GM18873 (cell line): Measurements from ENCODE around the gene ACKR2.
"Not testable (repeated sequence)": the region's sequence is repeated elsewhere in the genome, so short reads cannot be mapped to it uniquely, and the experiment has no call there.

Experiments
- ATAC-seq: cut with Tn5 transposase; IDR thresholded peaks from one replicate; pipeline ENCODE4 v1.9.1; 2021; ENCODE audit warnings: mild to moderate bottlenecking, moderate library complexity, moderate number of reproducible peaks; ENCODE audit not compliant: unreplicated experiment, low FRiP score

The ACKR2 gene

GRCh38 chr3:42800251-42800650 is 9.0 kb upstream of the ACKR2 start:
- no peak for ATAC-seq

DNA sequence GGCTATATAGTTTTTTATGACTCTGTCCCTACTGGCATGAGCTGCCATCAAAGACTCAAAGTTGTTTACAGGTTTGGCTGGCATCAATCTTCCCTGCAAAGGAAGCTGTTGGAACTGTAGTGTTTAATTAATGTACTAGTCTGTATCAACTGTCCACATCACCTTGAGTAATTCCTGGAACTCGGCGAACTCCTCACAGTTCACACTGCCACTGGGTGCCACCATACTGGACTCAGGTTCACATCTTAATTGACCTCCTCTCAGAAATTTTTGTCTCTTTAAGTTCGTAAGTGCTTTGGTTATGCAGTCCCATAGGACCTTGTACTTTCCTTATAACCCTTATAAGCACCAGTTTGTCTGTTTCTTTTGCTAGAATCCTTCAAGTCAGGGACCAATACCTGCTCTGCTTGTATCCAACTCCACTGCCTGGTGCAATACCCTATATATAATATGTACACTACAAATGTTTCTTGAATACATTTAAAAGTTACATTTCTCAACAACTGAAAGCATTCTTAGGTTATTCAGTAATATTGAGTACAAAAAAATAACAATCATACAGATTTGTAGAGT is 8.1 kb upstream of the ACKR2 start:
- ATAC-seq, result no peak

DNA sequence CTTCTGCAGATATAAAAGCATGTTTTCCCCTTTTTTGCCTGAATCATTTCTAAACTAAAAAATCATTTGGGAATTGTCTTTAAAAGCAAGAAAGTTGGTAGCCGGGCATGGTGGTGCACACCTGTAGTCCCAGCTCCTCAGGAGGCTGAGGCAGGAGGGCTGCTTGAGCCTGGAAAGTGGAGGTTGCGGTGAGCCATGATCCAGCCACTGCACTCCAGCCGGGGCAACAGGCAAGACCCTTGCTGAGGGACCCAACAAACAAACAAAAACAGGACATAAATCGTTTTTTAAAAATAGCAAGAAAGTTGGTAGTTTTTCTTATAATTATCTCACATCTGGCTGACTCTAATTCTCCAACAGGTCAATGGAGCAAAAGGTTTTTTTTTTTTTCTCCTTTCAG is 7.5 kb upstream of the ACKR2 start:
- ATAC-seq, result no peak

GRCh38 chr3:42802876-42803413 is 6.3 kb upstream of the ACKR2 start:
- no peak for ATAC-seq

GRCh38 chr3:42803414-42804105 is 5.7 kb upstream of the ACKR2 start:
- ATAC-seq, result peak; percentile 21

GRCh38 chr3:42804106-42804830 is 5.0 kb upstream of the ACKR2 start, which contains the start of gene HIGD1A:
TSS of gene HIGD1A (minus strand) at chr3:42804490. CDS start at chr3:42794253, 10,237 bp downstream.
- peak; percentile 97 for ATAC-seq

GRCh38 chr3:42804831-42805132 is 4.5 kb upstream of the ACKR2 start:
- no peak for ATAC-seq

- ATAC-seq, result no peak
Measured at GRCh38 chr3:42805141-42805821, 4.0 kb upstream of the ACKR2 start.

- no peak for ATAC-seq
Measured at GRCh38 chr3:42807929-42808328, 1.3 kb upstream of the ACKR2 start.

GRCh38 chr3:42810706-42811105 is 1.5 kb downstream of the ACKR2 start:
- not testable (repeated sequence) for ATAC-seq

DNA sequence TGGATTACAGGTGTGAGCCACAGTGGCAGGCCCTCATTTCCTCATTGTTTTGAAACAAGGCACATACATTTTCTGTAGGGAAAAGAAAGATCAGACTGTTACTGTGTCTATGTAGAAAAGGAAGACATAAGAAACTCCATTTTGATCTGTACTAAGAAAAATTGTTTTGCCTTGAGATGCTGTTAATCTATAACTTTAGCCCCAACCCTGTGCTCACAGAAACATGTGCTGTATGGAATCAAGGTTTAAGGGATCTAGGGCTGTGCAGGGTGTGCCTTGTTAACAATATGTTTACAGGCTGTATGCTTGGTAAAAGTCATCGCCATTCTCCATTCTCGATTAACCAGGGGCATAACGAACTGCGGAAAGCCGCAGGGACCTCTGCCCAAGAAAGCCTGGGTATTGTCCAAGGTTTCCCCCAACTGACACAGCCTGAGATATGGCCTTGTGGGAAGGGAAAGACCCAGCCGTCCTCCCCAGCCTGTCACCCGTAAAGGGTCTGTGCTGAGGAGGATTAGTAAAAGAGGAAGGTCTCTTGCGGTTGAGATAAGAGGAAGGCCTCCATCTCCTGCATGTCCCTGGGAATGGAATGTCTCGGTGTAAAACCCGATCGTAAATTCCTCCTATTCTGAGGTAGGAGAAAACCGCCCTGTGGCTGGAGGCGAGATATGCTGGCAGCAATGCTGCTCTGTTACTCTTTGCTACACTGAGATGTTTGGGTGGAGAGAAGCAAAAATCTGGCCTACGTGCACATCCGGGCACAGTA is 2.1 kb downstream of the ACKR2 start:
- ATAC-seq, result not testable (repeated sequence)

DNA sequence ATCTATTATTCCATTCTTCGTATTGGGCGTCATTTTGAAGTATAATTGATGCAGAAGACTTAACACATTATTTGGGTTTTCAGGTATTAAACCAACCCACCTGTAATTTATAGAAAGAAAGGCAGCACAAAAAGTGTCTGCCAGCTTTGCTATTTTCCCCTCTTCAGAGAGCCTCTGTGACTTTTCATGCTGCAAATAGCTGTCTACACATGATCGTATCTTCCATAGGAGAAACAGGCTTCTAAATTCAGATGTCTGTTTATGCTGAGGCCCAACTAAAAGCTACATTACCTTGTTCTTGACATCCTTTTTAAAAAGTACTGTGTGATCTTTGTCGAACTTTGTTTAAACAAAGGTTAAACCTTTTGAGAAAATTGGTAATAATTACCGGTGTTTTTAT is 5.0 kb downstream of the ACKR2 start:
- ATAC-seq, result no peak

- no peak for ATAC-seq
Measured at GRCh38 chr3:42814914-42815507, 5.8 kb downstream of the ACKR2 start.

DNA sequence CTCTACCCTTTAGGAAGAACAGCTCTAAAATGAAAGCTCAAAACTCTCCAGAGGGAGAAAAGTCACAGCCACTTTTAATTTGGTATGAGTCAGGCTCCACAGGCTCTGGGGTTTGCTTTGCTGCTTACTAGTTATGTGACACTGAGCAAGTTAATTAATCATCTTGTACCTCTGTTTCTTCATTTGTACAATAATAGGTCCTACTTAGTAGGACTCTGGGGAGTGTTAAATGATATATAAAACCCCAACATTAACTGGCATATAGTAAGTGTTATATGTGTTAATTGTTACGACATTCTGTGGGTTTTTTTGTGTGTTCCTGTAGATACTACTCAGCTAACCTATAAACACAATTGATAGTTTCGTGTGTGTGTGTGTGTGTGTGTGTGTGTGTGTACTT is 6.6 kb downstream of the ACKR2 start:
- ATAC-seq, result no peak

DNA sequence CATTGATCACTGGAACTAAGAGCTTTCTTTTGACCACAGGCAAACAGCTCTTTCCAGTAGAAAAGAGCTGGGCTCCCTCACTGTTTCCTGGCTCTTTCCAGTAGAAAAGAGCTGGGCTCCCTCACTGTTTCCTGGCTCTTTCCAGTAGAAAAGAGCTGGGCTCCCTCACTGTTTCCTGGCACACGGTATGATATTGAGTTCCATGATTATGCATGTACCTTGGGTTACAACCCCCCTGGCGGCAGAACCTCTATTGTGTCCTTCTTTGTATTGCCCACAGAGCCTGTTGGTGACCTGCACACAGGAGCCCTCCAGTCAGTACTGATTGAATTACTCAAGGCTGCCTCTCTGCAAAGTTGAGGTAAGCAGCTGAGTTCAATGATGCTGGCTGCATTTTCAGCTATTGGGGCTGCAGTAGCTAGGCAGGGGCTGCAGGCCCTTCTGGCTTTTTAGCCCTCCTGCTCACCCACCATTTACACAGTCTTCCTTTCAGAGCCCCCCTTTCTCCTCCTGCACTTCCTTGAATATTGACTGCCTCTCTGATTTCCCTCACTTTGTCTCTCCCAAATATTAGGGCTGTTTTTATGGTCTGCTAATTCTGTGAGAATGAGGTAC is 10.2 kb downstream of the ACKR2 start:
- ATAC-seq, result no peak

DNA sequence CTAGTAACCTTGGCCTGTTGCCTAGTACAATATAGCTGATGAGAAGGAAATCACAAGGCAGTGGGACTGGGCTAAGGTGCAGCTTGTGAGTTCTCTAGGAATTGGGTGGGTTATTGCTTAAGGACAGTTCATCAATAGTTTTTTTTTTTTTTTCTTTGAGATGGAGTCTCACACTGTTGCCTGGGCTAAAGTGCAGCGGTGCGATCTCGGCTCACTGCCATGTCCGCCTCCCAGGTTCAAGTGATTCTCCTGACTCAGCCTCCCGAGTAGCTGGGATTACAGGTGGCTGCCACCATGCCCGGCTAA is 11.5 kb downstream of the ACKR2 start:
- no peak for ATAC-seq

GRCh38 chr3:42822828-42823227 is 13.6 kb downstream of the ACKR2 start:
- ATAC-seq, result no peak

- ATAC-seq, result no peak
Measured at GRCh38 chr3:42823351-42823750, 14.1 kb downstream of the ACKR2 start.

DNA sequence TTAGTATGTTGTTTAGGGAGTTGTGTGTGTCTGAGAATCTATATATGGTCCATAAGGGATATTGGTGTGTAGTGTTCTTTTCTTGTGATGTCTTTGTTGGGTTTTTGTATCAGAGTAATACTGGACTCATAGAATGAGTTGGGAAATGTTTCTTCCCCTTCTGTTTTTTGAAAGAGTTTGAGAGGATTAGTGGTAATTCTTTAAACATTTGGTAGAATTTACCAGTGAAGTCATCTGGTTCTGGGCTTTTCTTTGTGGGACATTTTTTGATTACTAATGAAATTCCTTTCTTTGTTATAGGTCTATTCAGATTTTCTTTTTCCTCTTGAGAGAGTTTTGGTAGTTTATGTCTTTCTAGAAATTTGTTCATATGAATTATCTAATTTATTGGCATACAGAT is 16.9 kb downstream of the ACKR2 start:
- ATAC-seq, result no peak

DNA sequence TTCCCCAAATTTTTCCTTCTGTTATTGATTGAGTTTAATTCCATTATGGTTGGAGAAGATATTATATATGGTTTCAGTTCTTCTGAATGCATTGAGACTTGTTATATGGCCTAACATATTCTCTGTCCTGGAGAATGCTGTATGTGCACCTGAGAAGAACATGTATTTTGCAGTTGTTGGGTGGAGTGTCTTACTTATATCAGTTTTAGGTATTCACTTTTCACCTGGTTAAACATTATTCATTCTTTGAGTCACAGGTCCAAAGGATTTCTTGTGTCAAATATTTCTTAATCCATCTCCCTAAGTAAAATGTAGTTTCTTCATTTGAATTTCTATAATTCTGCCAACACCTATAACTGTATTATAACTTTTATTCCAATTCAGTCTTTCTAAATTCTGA is 17.8 kb downstream of the ACKR2 start:
- no peak for ATAC-seq
